MV-4-11 (cell line): ENCODE measurements around the gene ATF2.
A peak's percentile ranks its signal among the peaks of the same experiment; 100 is the strongest.
"Not testable (repeated sequence)": the region's sequence is repeated elsewhere in the genome, so short reads cannot be mapped to it uniquely, and the experiment has no call there.

Experiments used
- DNase-seq: peaks from one replicate; lab custom pipeline; 2025; lab: John Stamatoyannopoulos, UW

ATF2 gene

DNA sequence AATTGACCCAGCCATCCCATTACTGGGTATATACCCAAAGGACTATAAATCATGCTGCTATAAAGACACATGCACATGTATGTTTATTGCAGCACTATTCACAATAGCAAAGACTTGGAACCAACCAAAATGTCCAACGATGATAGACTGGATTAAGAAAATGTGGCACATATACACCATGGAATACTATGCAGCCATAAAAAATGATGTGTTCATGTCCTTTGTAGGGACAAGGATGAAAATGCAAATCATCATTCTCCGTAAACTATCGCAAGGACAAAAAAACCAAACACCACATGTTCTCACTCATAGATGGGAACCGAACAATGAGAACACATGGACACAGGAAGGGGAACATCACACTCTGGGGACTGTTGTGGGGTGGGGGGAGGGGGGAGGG lies 83.9 kb downstream of the ATF2 start:
- DNase-seq, result not testable (repeated sequence)

- no peak for DNase-seq
Observed at GRCh38 chr2:175080479-175080878, 87.5 kb downstream of the ATF2 start.

DNA sequence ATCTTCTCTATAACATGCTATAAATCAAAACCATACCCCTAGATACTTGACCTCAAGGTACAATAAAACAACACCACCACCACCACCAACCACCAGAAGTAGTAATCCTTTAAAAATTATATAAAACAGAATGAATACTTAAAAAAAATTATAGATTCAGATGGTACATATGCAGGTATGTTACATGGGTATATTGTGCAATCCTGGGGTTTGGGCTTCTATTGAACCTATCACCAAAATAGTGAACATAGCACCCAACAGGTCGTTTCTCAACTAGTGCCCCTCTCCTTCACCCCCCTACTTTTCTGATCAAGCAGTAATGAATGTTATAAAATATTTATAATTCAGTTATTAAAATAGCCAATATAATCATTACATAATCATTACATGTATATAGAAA lies 91.7 kb downstream of the ATF2 start:
- no peak for DNase-seq

- no peak for DNase-seq
Observed at GRCh38 chr2:175074478-175074877, 93.5 kb downstream of the ATF2 start.

DNA sequence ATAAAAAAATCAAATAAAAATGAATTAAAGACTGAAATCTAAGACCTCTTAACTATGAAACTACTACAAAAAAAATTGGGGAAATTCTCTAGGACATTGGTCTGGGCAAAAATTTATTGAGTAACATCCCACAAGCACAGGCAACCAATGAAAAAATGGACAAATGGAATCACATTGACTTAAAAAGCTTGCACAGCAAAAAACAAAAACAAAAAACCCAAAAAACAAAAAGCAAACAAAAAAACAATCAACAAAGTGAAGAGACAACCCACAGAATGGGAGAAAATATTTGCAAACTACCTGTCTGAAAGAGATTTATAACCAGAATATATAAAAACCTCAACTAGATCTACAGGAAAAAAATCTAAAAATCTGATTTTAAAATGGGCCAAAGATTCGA lies 99.5 kb downstream of the ATF2 start:
- DNase-seq, result no peak

GRCh38 chr2:175066411-175066810 lies 101.6 kb downstream of the ATF2 start:
- no peak for DNase-seq

DNA sequence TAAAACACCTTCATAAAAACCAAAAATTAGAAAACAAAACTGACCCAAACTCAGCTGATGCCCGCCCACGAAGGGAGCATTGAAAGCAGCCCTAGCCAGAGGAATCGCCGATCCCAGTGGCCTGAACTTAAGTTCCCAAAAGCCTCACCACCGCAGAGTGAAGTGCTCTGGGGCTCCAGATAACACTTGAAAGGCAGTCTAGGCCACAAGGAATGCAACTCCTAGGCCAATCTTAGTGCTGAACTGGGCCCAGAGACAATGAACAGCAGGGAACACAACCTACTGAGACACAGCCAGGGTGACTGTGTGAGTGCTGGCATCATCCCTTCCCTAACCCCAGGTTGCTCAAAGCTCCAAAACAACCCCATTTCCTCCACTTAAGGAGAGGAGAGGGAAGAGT lies 103.2 kb downstream of the ATF2 start:
- DNase-seq, result no peak

DNA sequence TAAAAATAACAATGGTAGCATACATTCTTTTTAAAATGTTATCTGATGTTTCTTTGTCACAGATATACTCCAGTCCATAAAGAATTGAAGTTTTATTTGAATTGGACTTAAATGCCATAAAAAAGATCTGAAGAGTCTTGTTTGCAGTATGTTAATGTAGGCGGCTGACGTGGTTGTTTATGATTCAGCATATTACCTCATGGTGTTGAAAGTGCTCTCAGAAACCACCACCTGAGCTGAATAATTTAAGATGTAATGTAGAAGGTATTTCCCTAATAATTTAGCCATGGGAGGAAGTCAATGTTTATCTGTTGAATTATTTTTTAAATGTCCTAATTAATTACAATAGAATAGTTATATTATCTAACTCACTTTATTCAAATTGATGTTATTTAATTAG lies 104.3 kb downstream of the ATF2 start:
- no peak for DNase-seq

DNA sequence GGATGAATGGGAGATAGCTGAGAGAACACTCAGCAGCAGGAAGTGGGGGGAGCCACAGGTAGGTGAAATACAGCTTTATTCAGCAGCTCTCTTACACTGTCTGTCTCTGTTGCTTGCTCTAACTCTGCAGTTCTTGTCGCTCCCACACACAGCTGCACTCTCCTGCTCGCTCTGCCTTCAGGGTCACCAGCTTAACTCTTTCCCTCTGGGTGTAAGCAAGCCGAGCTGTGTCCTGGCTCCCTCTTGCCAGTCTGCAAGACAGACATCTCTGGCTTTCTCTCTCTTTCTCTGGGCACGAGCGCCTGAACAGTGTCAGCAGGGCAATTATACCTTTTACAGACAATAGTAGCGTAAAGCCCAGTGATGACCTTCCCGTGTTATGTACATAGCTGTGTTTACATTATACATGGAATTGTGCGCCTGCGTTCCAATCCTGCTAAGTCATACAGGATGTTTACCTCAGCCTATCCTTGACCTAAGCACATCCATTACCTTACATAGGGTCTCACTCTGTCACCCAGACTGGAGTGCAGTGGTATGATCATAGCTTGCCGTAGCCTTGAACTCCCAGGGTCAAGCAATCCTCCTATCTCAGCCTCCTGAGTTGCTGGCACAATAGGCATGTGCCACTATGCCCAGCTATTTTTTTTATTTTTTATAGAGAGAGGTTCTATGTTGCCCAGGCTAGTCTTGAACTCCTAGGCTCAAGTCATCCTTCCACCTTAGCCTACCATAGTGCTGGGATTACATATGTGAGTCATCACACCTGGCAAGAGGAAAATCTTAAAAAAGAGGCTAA lies 105.0 kb downstream of the ATF2 start:
- no peak for DNase-seq

GRCh38 chr2:175057078-175057685 lies 110.8 kb downstream of the ATF2 start:
- no peak for DNase-seq

DNA sequence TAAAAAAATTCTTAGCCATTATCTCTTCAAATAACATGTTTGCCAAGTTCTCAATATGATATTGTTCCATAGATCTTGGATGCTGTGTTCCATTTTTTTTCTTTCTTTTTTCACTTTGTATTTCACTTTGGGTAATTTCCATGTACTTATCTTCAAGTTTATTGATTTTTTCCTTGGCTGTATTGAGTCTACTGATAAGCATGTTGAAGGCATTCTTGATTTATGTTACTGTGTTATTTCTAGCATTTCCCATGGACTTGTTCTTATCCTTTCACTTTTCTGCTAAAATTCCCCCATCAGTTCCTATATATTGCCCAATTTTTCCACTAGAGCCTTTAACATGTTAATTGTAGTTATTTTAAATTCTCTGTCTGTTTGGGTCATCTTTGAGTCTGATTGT lies 112.0 kb downstream of the ATF2 start:
- DNase-seq, result no peak

DNA sequence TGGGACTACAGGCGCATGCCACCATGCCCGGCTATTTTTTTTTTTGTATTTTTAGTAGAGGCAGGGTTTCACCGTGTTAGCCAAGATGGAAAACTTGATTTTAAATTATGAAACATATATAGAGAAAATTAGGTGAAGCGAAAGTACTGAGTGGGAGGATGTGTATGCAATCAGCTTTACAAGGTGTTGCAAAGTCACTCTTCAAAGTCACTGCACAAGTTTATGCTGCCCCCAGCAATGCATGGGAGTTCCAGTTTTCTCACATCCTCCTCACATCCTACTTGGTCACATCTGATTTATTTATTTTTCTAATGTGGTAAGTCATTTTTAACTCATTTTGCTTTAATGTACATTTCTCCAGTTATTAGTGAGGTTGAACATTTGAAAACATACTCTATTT lies 113.7 kb downstream of the ATF2 start:
- DNase-seq, result no peak

- no peak for DNase-seq
Observed at GRCh38 chr2:175049661-175050060, 118.3 kb downstream of the ATF2 start.

- peak; percentile 81 for DNase-seq
Observed at GRCh38 chr2:175048275-175048674, 119.7 kb downstream of the ATF2 start.

- no peak for DNase-seq
Observed at GRCh38 chr2:175039490-175039889, 128.5 kb downstream of the ATF2 start.

DNA sequence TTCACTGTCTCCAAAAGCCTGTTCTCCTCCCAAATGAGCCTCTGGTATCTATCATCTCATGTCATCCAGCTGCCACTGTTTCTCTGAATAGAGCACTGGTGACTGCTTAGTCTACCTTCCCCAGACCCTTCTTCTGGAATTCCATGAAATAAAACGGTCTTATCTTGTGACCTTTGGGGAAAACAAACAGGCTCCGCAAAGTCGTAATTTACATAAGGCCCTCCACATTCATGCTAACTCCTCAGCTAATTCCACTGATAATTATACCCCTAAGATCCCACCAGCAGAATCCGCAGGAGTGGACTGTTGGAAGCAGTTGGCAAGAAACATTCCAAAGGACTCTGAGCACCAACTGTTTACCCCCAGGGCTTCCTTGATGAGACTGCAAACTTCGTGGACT lies 129.0 kb downstream of the ATF2 start:
- no peak for DNase-seq

DNA sequence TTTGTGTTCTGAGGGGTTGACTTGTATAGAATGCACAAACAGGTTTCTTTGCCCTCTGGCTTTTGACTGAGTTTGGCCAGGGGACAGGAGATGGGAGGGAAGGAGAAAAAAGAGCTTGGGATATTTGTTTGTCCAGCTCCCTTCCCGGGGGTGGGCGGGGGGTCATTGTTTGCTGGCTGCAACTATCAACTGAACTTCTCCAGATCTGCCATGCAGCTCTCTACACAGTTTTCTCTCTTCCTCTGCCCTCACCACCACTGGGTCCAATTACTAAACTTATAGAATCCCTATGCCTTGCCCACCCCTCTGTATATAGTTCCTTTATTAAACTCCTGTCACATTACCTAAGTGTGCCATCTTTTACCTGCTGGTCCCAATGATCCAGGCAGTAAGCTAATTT lies 130.1 kb downstream of the ATF2 start:
- no peak for DNase-seq

GRCh38 chr2:175036582-175037018 lies 131.4 kb downstream of the ATF2 start:
- peak; percentile 45 for DNase-seq

- no peak for DNase-seq
Observed at GRCh38 chr2:175035806-175036205, 132.2 kb downstream of the ATF2 start.

DNA sequence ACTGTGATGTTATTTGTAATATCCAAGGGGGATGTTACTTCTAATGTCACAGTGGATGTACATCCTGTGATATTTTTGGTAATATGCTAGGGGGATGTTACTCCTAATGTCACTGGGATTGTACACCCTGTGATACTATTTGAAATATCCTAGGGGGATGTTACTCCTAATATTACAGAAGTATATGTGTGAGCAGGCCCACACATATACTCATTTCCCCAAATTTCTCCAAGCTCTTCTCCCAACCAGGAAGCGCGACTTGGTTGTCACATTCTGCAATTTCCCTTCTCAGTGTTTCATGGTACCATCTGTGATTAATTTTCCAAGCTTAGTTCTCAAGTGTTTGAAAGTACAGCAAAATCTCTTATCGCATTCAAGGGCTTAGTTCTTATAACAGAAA lies 133.3 kb downstream of the ATF2 start:
- DNase-seq, result peak; percentile 50

DNA sequence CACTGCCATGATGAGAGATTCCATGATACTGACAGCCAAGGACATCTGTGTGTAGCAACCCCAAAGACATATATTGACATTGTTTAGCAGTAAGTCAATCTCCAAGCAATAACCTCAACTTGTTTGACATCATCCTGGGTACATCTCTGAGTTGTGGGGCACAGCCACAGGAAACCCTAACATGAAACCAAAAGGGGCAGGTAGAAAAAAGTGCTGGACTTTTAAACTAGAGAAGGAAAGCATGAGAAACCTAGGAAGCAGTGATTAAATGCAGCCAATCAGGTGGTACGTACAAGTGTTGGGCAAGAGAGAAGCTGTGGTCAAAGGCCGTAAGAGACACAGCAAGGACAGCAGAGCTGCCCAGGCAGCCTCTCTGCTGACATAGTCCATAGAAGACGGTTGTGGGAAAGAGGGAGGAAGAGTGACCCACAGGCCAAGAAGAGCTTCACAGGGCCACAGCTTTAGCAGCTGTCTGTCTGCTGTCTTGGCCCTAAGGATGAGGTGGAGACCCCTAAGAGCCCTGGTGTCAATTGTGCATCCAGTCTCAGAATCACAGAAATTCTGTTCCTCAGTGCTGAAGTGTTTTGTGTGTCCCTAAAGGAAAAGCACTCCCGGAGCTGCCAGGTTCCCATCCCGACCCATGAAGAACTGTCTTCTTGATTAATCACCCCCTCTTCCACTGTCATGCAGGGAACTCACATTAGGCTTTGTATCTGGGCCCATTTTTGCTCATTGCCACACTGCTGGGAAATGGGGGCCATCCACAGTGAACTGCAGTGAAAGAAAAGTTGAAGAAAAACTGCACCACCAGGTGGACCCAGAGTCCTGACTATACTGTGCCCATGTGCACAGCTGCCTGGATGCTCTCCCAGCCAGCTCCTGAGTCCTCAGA lies 137.4 kb downstream of the ATF2 start:
- peak; percentile 69 for DNase-seq

DNA sequence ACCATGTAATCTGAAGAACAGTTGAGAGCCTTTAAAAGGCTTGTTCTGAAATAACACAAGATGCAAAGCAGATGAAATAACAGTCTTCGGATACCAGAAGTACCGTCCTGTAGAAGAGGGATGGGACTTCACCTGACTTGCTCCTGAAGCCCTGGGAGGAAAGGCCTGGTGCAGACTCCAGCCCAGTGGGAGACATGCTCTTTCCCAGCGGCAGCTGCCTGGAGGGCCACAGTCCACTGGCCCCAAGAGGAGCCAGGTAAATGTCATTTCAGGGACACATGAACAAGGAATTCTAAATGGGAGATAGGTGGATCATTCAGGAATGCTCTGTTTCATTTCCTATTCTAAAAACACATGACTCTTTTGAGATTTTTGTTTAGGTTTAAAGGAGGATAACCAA lies 140.2 kb downstream of the ATF2 start:
- DNase-seq, result no peak

DNA sequence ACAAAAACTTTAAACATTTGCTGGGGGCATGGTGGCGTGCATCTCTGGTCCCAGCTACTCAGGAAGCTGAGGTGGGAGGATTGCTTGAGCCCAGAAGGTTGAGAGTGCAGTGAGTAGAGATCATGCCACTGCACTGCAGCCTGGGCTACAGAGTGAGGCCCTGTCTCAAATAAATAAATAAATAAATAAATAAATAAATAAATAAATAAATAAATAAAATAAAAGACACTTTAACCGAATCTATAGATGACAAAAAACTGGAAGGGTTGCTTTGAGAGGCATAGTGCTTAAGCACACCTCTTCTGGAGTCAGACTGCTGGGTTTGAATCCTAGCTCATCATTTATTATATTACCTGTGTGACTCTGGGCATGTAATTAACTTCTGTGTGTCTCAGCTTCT lies 141.6 kb downstream of the ATF2 start:
- DNase-seq, result no peak
